Measurements from ENCODE around the gene COA4.

DNA sequence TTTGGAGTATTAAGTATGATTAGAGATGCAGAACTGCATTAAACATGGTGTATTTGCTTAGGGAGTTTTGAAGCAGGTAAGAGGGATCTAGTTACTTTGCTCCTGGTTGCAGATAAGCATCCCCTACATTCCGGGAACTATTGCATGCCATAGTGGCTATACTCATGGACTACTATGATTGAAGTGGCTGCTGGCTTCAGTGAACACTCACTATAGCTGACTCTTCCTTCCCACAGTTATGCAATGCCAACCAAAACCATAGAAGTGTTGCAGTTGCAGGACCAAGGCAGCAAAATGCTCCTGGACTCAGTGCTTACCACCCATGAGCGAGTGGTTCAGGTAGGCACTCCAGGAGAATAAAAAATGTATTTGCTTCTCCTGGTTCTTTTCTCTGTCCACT is 17.0 kb downstream of the COA4 start:
- TF ChIP-seq, protein P1, sequence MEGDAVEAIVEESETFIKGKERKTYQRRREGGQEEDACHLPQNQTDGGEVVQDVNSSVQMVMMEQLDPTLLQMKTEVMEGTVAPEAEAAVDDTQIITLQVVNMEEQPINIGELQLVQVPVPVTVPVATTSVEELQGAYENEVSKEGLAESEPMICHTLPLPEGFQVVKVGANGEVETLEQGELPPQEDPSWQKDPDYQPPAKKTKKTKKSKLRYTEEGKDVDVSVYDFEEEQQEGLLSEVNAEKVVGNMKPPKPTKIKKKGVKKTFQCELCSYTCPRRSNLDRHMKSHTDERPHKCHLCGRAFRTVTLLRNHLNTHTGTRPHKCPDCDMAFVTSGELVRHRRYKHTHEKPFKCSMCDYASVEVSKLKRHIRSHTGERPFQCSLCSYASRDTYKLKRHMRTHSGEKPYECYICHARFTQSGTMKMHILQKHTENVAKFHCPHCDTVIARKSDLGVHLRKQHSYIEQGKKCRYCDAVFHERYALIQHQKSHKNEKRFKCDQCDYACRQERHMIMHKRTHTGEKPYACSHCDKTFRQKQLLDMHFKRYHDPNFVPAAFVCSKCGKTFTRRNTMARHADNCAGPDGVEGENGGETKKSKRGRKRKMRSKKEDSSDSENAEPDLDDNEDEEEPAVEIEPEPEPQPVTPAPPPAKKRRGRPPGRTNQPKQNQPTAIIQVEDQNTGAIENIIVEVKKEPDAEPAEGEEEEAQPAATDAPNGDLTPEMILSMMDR (IDR thresholded peaks at IDR 0.05): no peak
- TF ChIP-seq POLR2AphosphoS5 (IDR thresholded peaks at IDR 0.05): no peak
- no peak for TF ChIP-seq POLR2A (IDR thresholded peaks at IDR 0.05)
- TF ChIP-seq EP300 (IDR thresholded peaks at IDR 0.05): no peak

All from upper lobe of left lung (tissue), 4 donors.